ENCODE results near the gene SAMMSON. TPM values are rescaled to one million over a fixed set of nuclear protein-coding genes. Genes with fewer than 3 reads are reported as not detected.
A peak's percentile ranks its signal among the peaks of the same experiment; 100 is the strongest.

SAMMSON gene
- polyA plus RNA-seq, 1 of the 3 experiments (the other 2 are of a cell fraction), result not detected

DNA sequence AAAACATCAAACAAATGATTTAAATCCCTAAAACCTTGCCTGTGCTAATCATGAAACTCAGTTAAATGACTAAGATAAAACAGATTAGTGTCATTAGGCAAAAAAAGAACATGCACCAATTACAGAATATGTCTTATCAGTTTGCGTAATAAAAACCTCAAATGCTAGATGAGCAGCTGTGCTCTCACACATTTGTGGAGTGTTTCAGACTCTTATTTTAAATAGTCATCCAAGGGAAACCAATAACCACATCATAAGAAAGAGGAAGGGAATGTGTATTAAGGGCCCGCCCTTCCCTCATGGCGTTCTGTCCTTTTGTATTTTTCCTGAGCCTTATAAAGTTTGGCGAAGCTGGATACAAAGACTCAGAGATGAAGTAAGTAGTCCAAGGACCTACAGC, 6.6 kb downstream of the SAMMSON start:
- no peaks in the 10 kb centered on the region for H3F3A ChIP-seq (replicated peaks; ENCODE audit: insufficient read depth)
- H2AFZ ChIP-seq (ENCODE audit: low read depth), result no peak overlapping the region
- CTCF ChIA-PET, result no interaction called here
- no peak for DNase-seq
- H3K4me2 ChIP-seq, result no peak overlapping the region
- H4K20me1 ChIP-seq (ENCODE audit: insufficient read depth), result no peaks in the 10 kb centered on the region
- peaks cover 0 to 2% of the 10 kb centered on the region in 2 experiments; a peak in 1 of 4 replicates for H3K4me1 ChIP-seq (ENCODE audit: control insufficient read depth in 1 of 2, insufficient read depth in 2 of 2, low read depth in 1 of 2, low read length in 1 of 2)
- POLR2A ChIA-PET, result no interaction called here
- no peaks in the 10 kb centered on the region for H3K9me3 ChIP-seq
- no peaks in the 10 kb centered on the region for H3K27me3 ChIP-seq (ENCODE audit: insufficient read depth)
- no peak overlapping the region for H3K27ac ChIP-seq (ENCODE audit: low read depth in 2 of 2, low read length in 1 of 2)
- TF ChIP-seq EP300 (IDR thresholded peaks at IDR 0.05; ENCODE audit: borderline replicate concordance in 1 of 2, low read depth in 1 of 2, low read length in 1 of 2) (0 out of 4 replicates have a peak, but pooled peaks of 1 of the 2 experiments have one; percentile 10), TAF1 (IDR thresholded peaks at IDR 0.05; ENCODE audit: borderline replicate concordance, low read depth, low read length) (no peak)
- H3K9me2 ChIP-seq, result no peaks in the 10 kb centered on the region
- no peak overlapping the region for H3K4me3 ChIP-seq (ENCODE audit: low read depth in 2 of 2, low read length in 1 of 2)
- WGBS (ENCODE audit: low lambda C conversion rate), result 82% methylated on average over 4 of the region's 4 CpGs
- H3K36me3 ChIP-seq (replicated peaks in 1 of 2; ENCODE audit: control insufficient read depth in 1 of 2, insufficient read depth in 2 of 2, low read length in 1 of 2), result no peaks in the 10 kb centered on the region
- H3K79me2 ChIP-seq (ENCODE audit: insufficient read depth), result no peaks in the 10 kb centered on the region
- no peak overlapping the region for H3K9ac ChIP-seq

DNA sequence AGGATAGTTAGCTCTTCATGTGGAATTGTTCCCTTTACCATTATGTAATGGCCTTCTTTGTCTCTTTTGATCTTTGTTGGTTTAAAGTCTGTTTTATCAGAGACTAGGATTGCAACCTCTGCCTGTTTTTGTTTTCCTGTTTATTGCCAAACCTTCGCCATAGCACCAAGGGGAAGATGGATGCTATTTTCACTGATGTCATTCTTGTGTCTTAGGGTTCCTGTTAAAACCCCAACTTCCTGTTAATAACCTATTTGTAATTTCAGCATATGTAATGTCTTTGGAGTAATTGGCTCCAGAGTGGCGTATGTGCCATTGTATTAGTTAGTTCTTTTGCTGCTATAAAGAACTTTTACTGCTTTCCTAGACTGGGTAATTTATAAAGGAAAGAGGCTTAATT, 10.8 kb downstream of the SAMMSON start:
- H3K9me3 ChIP-seq, result no peaks in the 10 kb centered on the region
- H3K4me2 ChIP-seq, result no peak overlapping the region
- H4K20me1 ChIP-seq (ENCODE audit: insufficient read depth), result no peaks in the 10 kb centered on the region
- no peaks in the 10 kb centered on the region for H3K27me3 ChIP-seq (ENCODE audit: insufficient read depth)
- no peak overlapping the region for H3K4me3 ChIP-seq (ENCODE audit: low read depth in 2 of 2, low read length in 1 of 2)
- TF ChIP-seq EP300 (IDR thresholded peaks at IDR 0.05; ENCODE audit: borderline replicate concordance in 1 of 2, low read depth in 1 of 2, low read length in 1 of 2), result no peak
- TF ChIP-seq SIN3A (IDR thresholded peaks at IDR 0.05; ENCODE audit: borderline replicate concordance, low read depth, low read length), result no peak
- no peak for TF ChIP-seq CHD2 (IDR thresholded peaks at IDR 0.05; ENCODE audit: low read length, partially characterized antibody)
- TF ChIP-seq SMC3 (IDR thresholded peaks at IDR 0.05; ENCODE audit: low read depth, low read length), result no peak
- TF ChIP-seq, protein P1, sequence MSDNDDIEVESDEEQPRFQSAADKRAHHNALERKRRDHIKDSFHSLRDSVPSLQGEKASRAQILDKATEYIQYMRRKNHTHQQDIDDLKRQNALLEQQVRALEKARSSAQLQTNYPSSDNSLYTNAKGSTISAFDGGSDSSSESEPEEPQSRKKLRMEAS (IDR thresholded peaks at IDR 0.05; ENCODE audit: low read depth), result no peak
- TF ChIP-seq RCOR1 (IDR thresholded peaks at IDR 0.05; ENCODE audit: low read length), result no peak
- no peak for TF ChIP-seq RAD21 (IDR thresholded peaks at IDR 0.05; ENCODE audit: low read length)
- no peak for TF ChIP-seq MEF2A (IDR thresholded peaks at IDR 0.05; ENCODE audit: borderline replicate concordance, low read depth)
- no peak for TF ChIP-seq JUND (IDR thresholded peaks at IDR 0.05)
- TF ChIP-seq GATA2 (CRISPR knock-in tag; IDR thresholded peaks at IDR 0.05), result no peak
- POLR2A ChIA-PET, result no interaction called here
- H3K79me2 ChIP-seq (ENCODE audit: insufficient read depth), result no peaks in the 10 kb centered on the region
- H3K4me1 ChIP-seq (ENCODE audit: control insufficient read depth in 1 of 2, insufficient read depth in 2 of 2, low read depth in 1 of 2, low read length in 1 of 2), result peaks cover 0 to 2% of the 10 kb centered on the region in 2 experiments; a peak in 1 of 4 replicates
- no peaks in the 10 kb centered on the region for H3F3A ChIP-seq (replicated peaks; ENCODE audit: insufficient read depth)
- no peak overlapping the region for H3K27ac ChIP-seq (ENCODE audit: low read depth in 2 of 2, low read length in 1 of 2)
- no peak overlapping the region for H2AFZ ChIP-seq (ENCODE audit: low read depth)
- 47% methylated on average over 2 of the region's 2 CpGs for WGBS (ENCODE audit: low lambda C conversion rate)
- no peak overlapping the region for H3K9ac ChIP-seq
- H3K9me2 ChIP-seq, result no peaks in the 10 kb centered on the region
- H3K36me3 ChIP-seq (replicated peaks in 1 of 2; ENCODE audit: control insufficient read depth in 1 of 2, insufficient read depth in 2 of 2, low read length in 1 of 2), result no peaks in the 10 kb centered on the region
- CTCF ChIA-PET, result no interaction called here
- no peak for DNase-seq

DNA sequence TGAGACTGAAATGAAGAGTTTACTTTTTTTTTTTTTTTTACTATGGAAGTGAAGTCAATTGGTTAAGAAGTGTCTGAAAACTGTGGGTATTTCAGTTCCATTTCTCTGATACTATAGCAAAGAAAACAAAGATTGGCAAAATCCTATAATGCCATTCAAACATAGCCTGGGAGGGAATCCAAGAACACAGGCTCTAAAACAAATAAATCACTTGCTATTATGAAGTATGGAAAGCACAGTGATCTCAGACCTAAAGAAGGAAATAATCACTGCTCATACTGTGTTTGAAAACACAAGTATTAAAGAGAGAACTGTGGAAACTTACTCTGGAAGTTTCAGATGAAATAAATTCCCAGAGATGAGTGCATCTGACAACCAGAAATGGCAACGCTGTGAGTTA, 12.0 kb downstream of the SAMMSON start:
- DNase-seq, result no peak
- Histone ChIP-seq H3K36me3 (replicated peaks in 1 of 2; ENCODE audit: control insufficient read depth in 1 of 2, insufficient read depth in 2 of 2, low read length in 1 of 2) (no peaks in the 10 kb centered on the region), H3K4me1 (ENCODE audit: control insufficient read depth in 1 of 2, insufficient read depth in 2 of 2, low read depth in 1 of 2, low read length in 1 of 2) (no peaks in the 10 kb centered on the region), H3K27ac (ENCODE audit: low read depth in 2 of 2, low read length in 1 of 2) (no peak overlapping the region), H3K27me3 (ENCODE audit: insufficient read depth) (no peaks in the 10 kb centered on the region), H3K9me3 (no peaks in the 10 kb centered on the region), H3K4me2 (no peak overlapping the region), H4K20me1 (ENCODE audit: insufficient read depth) (no peaks in the 10 kb centered on the region), H3K9ac (no peak overlapping the region), H3K9me2 (no peaks in the 10 kb centered on the region), H3K4me3 (ENCODE audit: low read depth in 2 of 2, low read length in 1 of 2) (no peak overlapping the region), H3K79me2 (ENCODE audit: insufficient read depth) (no peaks in the 10 kb centered on the region), H2AFZ (ENCODE audit: low read depth) (no peak overlapping the region), H3F3A (replicated peaks; ENCODE audit: insufficient read depth) (no peaks in the 10 kb centered on the region)
- 30% methylated on average over 1 of the region's 1 CpG for WGBS (ENCODE audit: low lambda C conversion rate)
- TF ChIP-seq RAD21 (IDR thresholded peaks at IDR 0.05; ENCODE audit: low read length) (no peak), RFX5 (IDR thresholded peaks at IDR 0.05; ENCODE audit: low read length) (no peak), RXRA (IDR thresholded peaks at IDR 0.05; ENCODE audit: borderline replicate concordance, low read depth) (no peak), TAF1 (IDR thresholded peaks at IDR 0.05; ENCODE audit: borderline replicate concordance, low read depth, low read length) (no peak), FOXJ3 (CRISPR knock-in tag; IDR thresholded peaks at IDR 0.05) (no peak), EZH2phosphoT487 (IDR thresholded peaks at IDR 0.05; ENCODE audit: borderline replicate concordance, low read depth) (no peak), NRF1 (IDR thresholded peaks at IDR 0.05; ENCODE audit: low read depth, low read length) (no peak), SMC3 (IDR thresholded peaks at IDR 0.05; ENCODE audit: low read depth, low read length) (no peak)
- TF ChIP-seq, protein P2, sequence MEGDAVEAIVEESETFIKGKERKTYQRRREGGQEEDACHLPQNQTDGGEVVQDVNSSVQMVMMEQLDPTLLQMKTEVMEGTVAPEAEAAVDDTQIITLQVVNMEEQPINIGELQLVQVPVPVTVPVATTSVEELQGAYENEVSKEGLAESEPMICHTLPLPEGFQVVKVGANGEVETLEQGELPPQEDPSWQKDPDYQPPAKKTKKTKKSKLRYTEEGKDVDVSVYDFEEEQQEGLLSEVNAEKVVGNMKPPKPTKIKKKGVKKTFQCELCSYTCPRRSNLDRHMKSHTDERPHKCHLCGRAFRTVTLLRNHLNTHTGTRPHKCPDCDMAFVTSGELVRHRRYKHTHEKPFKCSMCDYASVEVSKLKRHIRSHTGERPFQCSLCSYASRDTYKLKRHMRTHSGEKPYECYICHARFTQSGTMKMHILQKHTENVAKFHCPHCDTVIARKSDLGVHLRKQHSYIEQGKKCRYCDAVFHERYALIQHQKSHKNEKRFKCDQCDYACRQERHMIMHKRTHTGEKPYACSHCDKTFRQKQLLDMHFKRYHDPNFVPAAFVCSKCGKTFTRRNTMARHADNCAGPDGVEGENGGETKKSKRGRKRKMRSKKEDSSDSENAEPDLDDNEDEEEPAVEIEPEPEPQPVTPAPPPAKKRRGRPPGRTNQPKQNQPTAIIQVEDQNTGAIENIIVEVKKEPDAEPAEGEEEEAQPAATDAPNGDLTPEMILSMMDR (IDR thresholded peaks at IDR 0.05), result no peak
- CTCF ChIA-PET, result interaction anchor here (0.6 kb wide), 2 partner anchors 492 to 540 kb away, joined by 3 read pairs; no protein-coding TSS in a partner anchor
- POLR2A ChIA-PET, result no interaction called here

All from SK-N-SH (cell line).